DOHH2 (cell line): ENCODE measurements around the gene ZNF653.

Source experiments
- CTCF ChIP-seq: fragments of 200-600 bp; sonication (generic); IDR thresholded peaks from one replicate; pipeline ENCODE4 v1.5.1; 2014; ENCODE audit warnings: antibody characterized with exemption, mild to moderate bottlenecking, low read depth, low read length; ENCODE audit not compliant: poor library complexity, severe bottlenecking
- EZH2phosphoT487 ChIP-seq: fragments of 200-600 bp; sonication (generic); IDR thresholded peaks from 2 replicates; pipeline ENCODE4 v1.6.1; 2017; ENCODE audit warnings: borderline replicate concordance, mild to moderate bottlenecking, antibody characterized with exemption, low read length, moderate library complexity, mixed read lengths

GRCh38 chr19:11549386-11549953, 43.8 kb upstream of the ZNF653 start:
- no peak for TF ChIP-seq CTCF
- no peak for TF ChIP-seq EZH2phosphoT487
